Measurements from ENCODE around the gene TMSB10. TPM values are rescaled to one million over a fixed set of nuclear protein-coding genes. Genes with fewer than 3 reads are reported as not detected.
"Not testable (repeated sequence)": the region's sequence is repeated elsewhere in the genome, so short reads cannot be mapped to it uniquely, and the experiment has no call there.

TMSB10 gene
- total RNA-seq, 2 donors from 2014 or later, result 1,865 to 2,172 TPM

GRCh38 chr2:84911135-84911678, 5.8 kb downstream of the TMSB10 start:
- no peaks in the 10 kb centered on the region for H3K36me3 ChIP-seq
- H3K9me3 ChIP-seq, result no peaks in the 10 kb centered on the region
- H3K4me1 ChIP-seq (ENCODE audit: control insufficient read depth in 1 of 2, low read depth in 2 of 2), result peaks cover 0 to 12% of the 10 kb centered on the region in 2 donors
- H3K27me3 ChIP-seq (replicated peaks; ENCODE audit: insufficient read depth), result no peaks in the 10 kb centered on the region
- H3K4me3 ChIP-seq, result no peak overlapping the region
- no peak overlapping the region for H3K27ac ChIP-seq
- DNase-seq (ENCODE audit: low spot score) (no peak), ATAC-seq (ENCODE audit: insufficient number of reproducible peaks, low FRiP score, low read depth) (no peak)
- no peak for TF ChIP-seq CTCF (IDR thresholded peaks at IDR 0.05)

DNA sequence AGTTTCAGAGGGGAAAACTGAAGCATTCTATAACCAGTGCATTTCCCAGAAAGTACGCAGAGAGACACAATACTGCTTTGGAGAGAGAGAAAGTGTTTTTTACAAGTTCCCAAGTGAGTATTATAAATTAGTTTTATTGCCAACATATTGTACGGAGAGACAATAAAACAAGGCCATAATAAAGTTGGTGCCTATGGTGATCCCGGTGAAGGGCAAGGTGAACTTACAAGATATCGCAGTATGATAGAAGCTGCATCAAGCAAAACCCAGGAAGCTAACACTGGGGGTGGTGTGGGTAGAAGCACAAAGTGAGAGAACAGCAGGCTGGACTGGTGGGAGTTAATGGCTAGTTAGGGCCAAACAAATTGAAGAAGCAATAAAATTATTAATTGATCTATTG, 7.5 kb downstream of the TMSB10 start:
- DNase-seq (ENCODE audit: low spot score), result no peak
- no peak overlapping the region for H3K4me3 ChIP-seq
- no peaks in the 10 kb centered on the region for H3K27me3 ChIP-seq (replicated peaks; ENCODE audit: insufficient read depth)
- no peaks in the 10 kb centered on the region for H3K36me3 ChIP-seq
- no peak for TF ChIP-seq CTCF (IDR thresholded peaks at IDR 0.05)
- ATAC-seq (ENCODE audit: insufficient number of reproducible peaks, low FRiP score, low read depth), result no peak
- H3K9me3 ChIP-seq, result no peaks in the 10 kb centered on the region
- no peaks in the 10 kb centered on the region for H3K4me1 ChIP-seq (ENCODE audit: control insufficient read depth in 1 of 2, low read depth in 2 of 2)
- no peak overlapping the region for H3K27ac ChIP-seq

GRCh38 chr2:84914334-84914733, 8.9 kb downstream of the TMSB10 start:
- no peaks in the 10 kb centered on the region for H3K4me1 ChIP-seq (ENCODE audit: control insufficient read depth in 1 of 2, low read depth in 2 of 2)
- H3K9me3 ChIP-seq, result no peaks in the 10 kb centered on the region
- DNase-seq (ENCODE audit: low spot score) (no peak), ATAC-seq (ENCODE audit: insufficient number of reproducible peaks, low FRiP score, low read depth) (no peak)
- TF ChIP-seq CTCF (IDR thresholded peaks at IDR 0.05), result no peak
- H3K4me3 ChIP-seq, result no peak overlapping the region
- H3K27me3 ChIP-seq (replicated peaks; ENCODE audit: insufficient read depth), result no peaks in the 10 kb centered on the region
- no peaks in the 10 kb centered on the region for H3K36me3 ChIP-seq
- H3K27ac ChIP-seq, result no peak overlapping the region

DNA sequence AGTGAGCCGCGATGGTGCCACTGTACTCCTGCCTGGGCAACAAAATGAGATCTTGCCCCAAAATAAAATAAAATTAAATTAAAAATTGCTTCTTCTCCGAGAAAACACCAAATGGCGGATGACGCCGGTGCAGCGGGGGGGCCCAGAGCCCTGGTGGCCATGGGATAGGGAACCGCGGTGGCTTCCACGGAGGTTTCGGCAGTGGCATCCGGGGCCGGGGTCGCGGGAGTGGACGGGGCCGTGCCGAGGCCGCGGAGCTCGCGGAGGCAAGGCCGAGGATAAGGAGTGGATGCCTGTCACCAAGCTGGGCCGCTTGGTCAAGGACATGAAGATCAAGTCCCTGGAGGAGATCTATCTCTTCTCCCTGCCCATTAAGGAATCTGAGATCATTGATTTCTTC, 10.2 kb downstream of the TMSB10 start:
- H3K4me3 ChIP-seq; H3K36me3 ChIP-seq; H3K27me3 ChIP-seq (replicated peaks; ENCODE audit: insufficient read depth); H3K9me3 ChIP-seq; DNase-seq (ENCODE audit: low spot score); ATAC-seq (ENCODE audit: insufficient number of reproducible peaks, low FRiP score, low read depth); H3K27ac ChIP-seq: not testable (repeated sequence)
- peaks cover 4 to 12% of the 10 kb centered on the region in 2 donors for H3K4me1 ChIP-seq (ENCODE audit: control insufficient read depth in 1 of 2, low read depth in 2 of 2)

DNA sequence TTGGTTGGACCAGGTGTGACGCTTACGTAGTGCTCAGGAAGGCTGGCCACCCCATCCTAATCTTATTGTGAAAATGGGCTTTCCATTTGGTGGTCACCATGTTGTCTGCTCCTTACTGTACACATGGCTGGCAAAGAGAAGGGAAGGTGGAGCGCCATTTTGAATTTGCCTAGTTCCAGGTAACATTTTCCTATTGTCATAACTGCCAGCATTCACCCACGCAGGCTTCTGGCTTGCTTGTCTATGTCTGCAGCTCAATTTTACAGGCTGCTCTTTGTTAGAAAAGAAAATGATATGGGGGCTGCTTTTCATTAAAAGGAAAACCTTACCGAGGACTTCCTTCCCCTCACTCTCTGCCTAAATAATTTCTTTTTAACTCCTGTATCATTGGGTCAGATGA, 12.4 kb downstream of the TMSB10 start:
- not testable (repeated sequence) for H3K36me3 ChIP-seq; H3K27me3 ChIP-seq (replicated peaks; ENCODE audit: insufficient read depth); H3K4me3 ChIP-seq; H3K27ac ChIP-seq; H3K9me3 ChIP-seq; ATAC-seq (ENCODE audit: insufficient number of reproducible peaks, low FRiP score, low read depth); DNase-seq (ENCODE audit: low spot score)
- H3K4me1 ChIP-seq (ENCODE audit: control insufficient read depth in 1 of 2, low read depth in 2 of 2), result peaks cover 4 to 12% of the 10 kb centered on the region in 2 donors

- no peaks in the 10 kb centered on the region for H3K36me3 ChIP-seq
- peaks cover 4 to 12% of the 10 kb centered on the region in 2 donors for H3K4me1 ChIP-seq (ENCODE audit: control insufficient read depth in 1 of 2, low read depth in 2 of 2)
- DNase-seq (ENCODE audit: low spot score) (no peak), ATAC-seq (ENCODE audit: insufficient number of reproducible peaks, low FRiP score, low read depth) (no peak)
- no peak overlapping the region for H3K27ac ChIP-seq
- H3K27me3 ChIP-seq (replicated peaks; ENCODE audit: insufficient read depth), result no peaks in the 10 kb centered on the region
- no peak overlapping the region for H3K4me3 ChIP-seq
- no peak for TF ChIP-seq CTCF (IDR thresholded peaks at IDR 0.05)
- H3K9me3 ChIP-seq, result no peaks in the 10 kb centered on the region
Measured at GRCh38 chr2:84918430-84918829, 13.0 kb downstream of the TMSB10 start.
